Kidney epithelial cell (primary cell): ENCODE measurements around the gene MYH7. TPM values are rescaled to one million over a fixed set of nuclear protein-coding genes. Genes with fewer than 3 reads are reported as not detected.
A peak's percentile ranks its signal among the peaks of the same experiment; 100 is the strongest.

Source experiments
- DNase-seq: peaks from one replicate; pipeline ENCODE4 v3.0.0-alpha.2; 2010; ENCODE audit warnings: low read depth
- H3K27me3 ChIP-seq: 2 replicates; pipeline ENCODE4 v1.6.0; 2011; ENCODE audit warnings: low read length; ENCODE audit not compliant: control insufficient read depth, insufficient read depth
- H3K36me3 ChIP-seq: 2 replicates; pipeline ENCODE4 v1.5.1; 2011; ENCODE audit warnings: low read length; ENCODE audit not compliant: control insufficient read depth, insufficient read depth
- H3K4me3 ChIP-seq: 2 replicates; pipeline ENCODE4 v1.5.1; 2011; ENCODE audit warnings: low read depth, mild to moderate bottlenecking, control low read depth, low read length
- total RNA-seq: library from RNA; depleted of rRNA; stranded (reverse); fragments of >200 nt; gene quantifications from 2 replicates; pipeline ENCODE4 v1.2.3, GENCODE V29; 2015
- TF ChIP-seq, protein P1 (sequence below): IDR thresholded peaks from 2 replicates; pipeline ENCODE4 v1.5.1; 2011; ENCODE audit warnings: mild to moderate bottlenecking, moderate library complexity, low read length, control low read depth, inconsistent platforms; ENCODE audit not compliant: insufficient read depth, poor library complexity, severe bottlenecking

The MYH7 gene
- not detected in 2 replicates for total RNA-seq

DNA sequence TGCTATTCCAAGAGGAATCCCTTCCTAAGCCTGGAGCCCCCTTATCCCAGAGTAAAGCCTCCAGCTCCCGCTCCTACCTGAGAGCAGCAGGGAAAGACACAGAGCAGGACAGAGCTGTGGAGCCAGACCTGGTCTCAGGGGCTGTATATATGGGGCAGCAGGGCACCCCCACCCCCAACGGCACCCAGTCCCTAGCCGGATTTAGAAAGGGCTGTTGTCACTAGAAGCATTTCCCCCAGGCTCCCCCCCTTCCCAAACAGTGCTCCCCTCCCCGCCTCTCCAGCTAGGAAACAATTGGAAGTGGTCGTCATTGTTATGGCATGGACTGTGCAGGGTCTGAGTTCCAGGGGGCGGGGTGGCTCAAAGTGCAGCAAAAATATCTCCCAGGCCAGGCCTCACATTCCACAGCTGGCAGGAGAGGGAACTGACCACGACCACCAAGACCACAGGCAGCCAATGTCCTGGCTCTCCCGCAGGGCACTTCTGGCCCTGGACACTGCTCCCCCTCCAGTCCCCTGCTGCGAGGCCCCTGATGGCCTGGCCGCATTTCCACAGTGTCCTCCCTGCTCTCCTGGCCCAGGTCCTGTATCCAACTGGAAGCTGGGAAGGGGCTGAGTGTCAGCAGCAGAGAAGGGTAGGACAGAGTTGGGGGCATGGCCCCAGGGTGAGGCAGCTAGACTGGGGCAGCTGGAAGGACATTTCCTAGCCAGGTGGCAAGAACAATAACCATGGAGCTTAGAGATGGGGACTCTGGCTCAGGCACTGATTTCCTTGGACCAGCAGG lies at the start of gene MYH7:
TSS of gene MYH7 (minus strand) at position 118 of the 784 bp plus-strand sequence. CDS start 1,928 bp downstream, outside the sequence.
- Histone ChIP-seq H3K27me3 (peaks cover 5% of the 10 kb centered on the region), H3K36me3 (no peaks in the 10 kb centered on the region), H3K4me3 (no peak within 1 kb of the TSS)
- TF ChIP-seq, protein P1, sequence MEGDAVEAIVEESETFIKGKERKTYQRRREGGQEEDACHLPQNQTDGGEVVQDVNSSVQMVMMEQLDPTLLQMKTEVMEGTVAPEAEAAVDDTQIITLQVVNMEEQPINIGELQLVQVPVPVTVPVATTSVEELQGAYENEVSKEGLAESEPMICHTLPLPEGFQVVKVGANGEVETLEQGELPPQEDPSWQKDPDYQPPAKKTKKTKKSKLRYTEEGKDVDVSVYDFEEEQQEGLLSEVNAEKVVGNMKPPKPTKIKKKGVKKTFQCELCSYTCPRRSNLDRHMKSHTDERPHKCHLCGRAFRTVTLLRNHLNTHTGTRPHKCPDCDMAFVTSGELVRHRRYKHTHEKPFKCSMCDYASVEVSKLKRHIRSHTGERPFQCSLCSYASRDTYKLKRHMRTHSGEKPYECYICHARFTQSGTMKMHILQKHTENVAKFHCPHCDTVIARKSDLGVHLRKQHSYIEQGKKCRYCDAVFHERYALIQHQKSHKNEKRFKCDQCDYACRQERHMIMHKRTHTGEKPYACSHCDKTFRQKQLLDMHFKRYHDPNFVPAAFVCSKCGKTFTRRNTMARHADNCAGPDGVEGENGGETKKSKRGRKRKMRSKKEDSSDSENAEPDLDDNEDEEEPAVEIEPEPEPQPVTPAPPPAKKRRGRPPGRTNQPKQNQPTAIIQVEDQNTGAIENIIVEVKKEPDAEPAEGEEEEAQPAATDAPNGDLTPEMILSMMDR: no peak
- no peak for DNase-seq

DNA sequence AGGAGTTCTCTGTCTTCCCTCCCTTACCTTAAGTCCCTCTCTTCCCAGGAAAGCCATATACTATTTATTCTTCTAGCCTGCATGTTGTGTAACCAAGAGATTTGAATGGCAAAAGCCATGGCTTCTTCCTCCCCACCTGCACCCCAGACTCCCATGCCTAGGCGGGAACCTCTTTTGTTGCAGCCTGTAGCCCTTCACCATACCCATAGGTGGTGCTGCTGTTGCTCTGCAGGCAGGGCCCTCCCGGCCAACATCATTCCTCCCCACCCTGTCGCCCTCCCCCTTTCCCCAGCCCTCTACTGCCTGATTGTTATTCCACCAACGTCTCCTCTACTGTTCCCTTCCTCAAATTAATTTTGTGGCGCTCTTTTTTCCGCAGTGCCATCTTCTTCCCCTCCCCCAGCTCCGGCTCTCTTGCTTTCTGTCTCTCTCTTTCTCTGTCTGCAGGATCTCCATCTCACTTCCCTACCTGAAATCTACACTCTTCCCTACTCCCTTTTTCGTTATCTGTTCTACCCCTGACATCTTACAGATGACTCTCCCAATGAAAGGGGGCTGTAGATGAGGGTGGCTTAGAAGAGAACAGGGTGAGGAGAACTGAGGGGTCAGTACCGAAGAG lies 47.9 kb upstream of the MYH7 start:
- TF ChIP-seq, protein P1: peak; percentile 60

DNA sequence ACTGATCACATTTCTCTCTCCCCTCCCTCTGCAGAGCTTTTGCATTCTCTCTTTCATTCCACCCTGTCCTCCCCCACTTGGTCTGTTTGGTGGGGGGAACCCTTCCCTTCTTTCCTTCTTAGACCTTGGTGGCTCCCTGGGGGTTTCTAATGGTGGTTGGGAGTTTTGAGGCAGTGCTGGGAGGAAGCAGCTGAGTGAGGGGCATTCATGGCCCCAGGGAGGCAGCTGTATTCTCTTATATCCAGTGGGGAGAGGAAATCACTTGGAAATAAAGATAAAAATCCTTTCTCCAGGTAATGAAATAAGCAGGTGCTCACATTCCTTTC lies 47.3 kb upstream of the MYH7 start:
- H3K36me3 ChIP-seq: peaks cover 1% of the 10 kb centered on the region
- TF ChIP-seq, protein P1: no peak
- H3K27me3 ChIP-seq: no peaks in the 10 kb centered on the region
- H3K4me3 ChIP-seq: no peak overlapping the region
- no peak for DNase-seq

More for the DNA sequence above, 47.9 kb upstream of the MYH7 start:
- Histone ChIP-seq H3K36me3 (peaks cover 1% of the 10 kb centered on the region), H3K4me3 (no peak overlapping the region), H3K27me3 (no peaks in the 10 kb centered on the region)
- DNase-seq: no peak

GRCh38 chr14:23481979-23482822 lies 46.7 kb upstream of the MYH7 start:
- peaks cover 1% of the 10 kb centered on the region for H3K36me3 ChIP-seq

DNA sequence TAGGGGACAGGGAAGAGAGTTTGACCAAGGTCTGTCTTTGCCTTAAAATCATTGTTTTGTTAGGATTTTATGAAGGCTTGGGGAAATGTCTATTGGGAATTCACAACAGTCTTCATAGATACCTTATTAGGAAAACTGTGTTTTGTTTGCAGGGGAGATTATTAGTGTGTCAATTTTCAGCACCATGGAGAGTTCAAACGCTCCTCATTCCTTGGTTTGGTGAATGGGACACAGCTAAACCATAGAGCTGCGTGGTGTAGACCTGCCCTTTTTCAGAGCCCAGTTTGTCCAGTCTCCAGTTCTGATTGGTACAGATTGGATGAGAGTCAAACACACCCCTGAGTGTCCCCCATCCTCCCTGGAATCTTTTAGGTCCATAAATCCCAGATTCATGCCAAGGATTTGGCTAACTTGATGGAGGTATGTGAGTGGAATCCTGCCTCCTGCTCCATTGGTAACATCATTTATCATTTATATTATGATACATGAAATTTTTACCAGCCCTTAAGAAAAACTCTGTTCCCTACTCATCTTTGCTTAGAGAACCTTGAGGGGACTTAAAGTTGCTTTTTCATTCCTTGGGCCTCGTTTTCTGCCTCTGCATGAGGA lies 46.0 kb upstream of the MYH7 start:
- no peak overlapping the region for H3K4me3 ChIP-seq
- TF ChIP-seq, protein P1: no peak
- H3K27me3 ChIP-seq: no peaks in the 10 kb centered on the region
- peaks cover 1% of the 10 kb centered on the region for H3K36me3 ChIP-seq
- DNase-seq: no peak

More at GRCh38 chr14:23481979-23482822, 46.7 kb upstream of the MYH7 start:
- no peak overlapping the region for H3K4me3 ChIP-seq
- TF ChIP-seq, protein P1: no peak
- DNase-seq: no peak
- H3K27me3 ChIP-seq: no peaks in the 10 kb centered on the region
